H9 (cell line): ENCODE results near the gene VDR. TPM values are rescaled to one million over a fixed set of nuclear protein-coding genes. Genes with fewer than 3 reads are reported as not detected.

Source experiments
- DNase-seq: peaks from one replicate; pipeline ENCODE4 v3.0.0-alpha.2; 2017
- H2AFZ ChIP-seq: one replicate; pipeline ENCODE4 v1.6.1; 2013; ENCODE audit warnings: mild to moderate bottlenecking, low read length, control low read depth, moderate library complexity
- H2AK5ac ChIP-seq: 2 replicates; pipeline ENCODE4 v1.6.1; 2013; ENCODE audit warnings: low read length, control low read depth, mixed read lengths; ENCODE audit not compliant: insufficient read length
- H2BK120ac ChIP-seq: one replicate; pipeline ENCODE4 v1.6.1; 2013; ENCODE audit warnings: low read depth, mild to moderate bottlenecking, low read length, control low read depth, inconsistent platforms; ENCODE audit not compliant: poor library complexity, severe bottlenecking
- H2BK12ac ChIP-seq: 2 replicates; pipeline ENCODE4 v1.6.1; 2013; ENCODE audit warnings: low read length, control low read depth, mixed read lengths, low read depth; ENCODE audit not compliant: insufficient read length
- H2BK15ac ChIP-seq: 2 replicates; pipeline ENCODE4 v1.6.1; 2013; ENCODE audit warnings: low read depth, low read length, control low read depth
- H2BK20ac ChIP-seq: one replicate; pipeline ENCODE4 v1.6.1; 2013; ENCODE audit warnings: low read depth, mild to moderate bottlenecking, low read length, control low read depth, inconsistent platforms; ENCODE audit not compliant: poor library complexity, severe bottlenecking
- H2BK5ac ChIP-seq: 2 replicates; pipeline ENCODE4 v1.6.1; 2013; ENCODE audit warnings: low read length, control low read depth, mixed read lengths; ENCODE audit not compliant: insufficient read length
- H3K14ac ChIP-seq: 2 replicates; pipeline ENCODE4 v1.6.1; 2013; ENCODE audit warnings: low read length, control low read depth; ENCODE audit not compliant: insufficient read depth
- H3K18ac ChIP-seq: 2 replicates; pipeline ENCODE4 v1.6.1; 2013; ENCODE audit warnings: low read depth, mild to moderate bottlenecking, mixed read lengths, low read length, control low read depth; ENCODE audit not compliant: insufficient read length
- H3K23ac ChIP-seq: 2 replicates; pipeline ENCODE4 v1.6.1; 2013; ENCODE audit warnings: low read length, control low read depth, mixed read lengths, low read depth; ENCODE audit not compliant: insufficient read length
- H3K23me2 ChIP-seq: 2 replicates; pipeline ENCODE4 v1.6.1; 2013; ENCODE audit warnings: low read depth, mild to moderate bottlenecking, mixed read lengths, low read length, control low read depth; ENCODE audit not compliant: insufficient read length, poor library complexity, severe bottlenecking
- H3K27ac ChIP-seq: 2 replicates; pipeline ENCODE4 v1.5.1; 2013; ENCODE audit warnings: low read length, control low read depth, mixed read lengths, low read depth; ENCODE audit not compliant: insufficient read length
- H3K27me3 ChIP-seq: 2 replicates; pipeline ENCODE4 v1.6.1; 2013; ENCODE audit warnings: low read length, control low read depth, inconsistent platforms; ENCODE audit not compliant: insufficient read depth
- H3K4ac ChIP-seq: 2 replicates; pipeline ENCODE4 v1.6.1; 2013; ENCODE audit warnings: low read depth, mild to moderate bottlenecking, control low read depth, inconsistent platforms, low read length, moderate library complexity
- H3K4me1 ChIP-seq: 2 replicates; pipeline ENCODE4 v1.6.1; 2013; ENCODE audit warnings: low read length, control low read depth, inconsistent platforms; ENCODE audit not compliant: insufficient read depth
- H3K4me2 ChIP-seq: 2 replicates; pipeline ENCODE4 v1.6.1; 2013; ENCODE audit warnings: low read length, control low read depth, mixed read lengths; ENCODE audit not compliant: insufficient read length, insufficient read depth
- H3K56ac ChIP-seq: 2 replicates; pipeline ENCODE4 v1.6.1; 2013; ENCODE audit warnings: low read depth, mild to moderate bottlenecking, mixed read lengths, low read length, control low read depth; ENCODE audit not compliant: insufficient read length
- H3K79me1 ChIP-seq: 2 replicates; pipeline ENCODE4 v1.6.1; 2013; ENCODE audit warnings: low read depth, mild to moderate bottlenecking, moderate library complexity, low read length, control low read depth, inconsistent platforms; ENCODE audit not compliant: insufficient read depth, poor library complexity, severe bottlenecking
- H3K79me2 ChIP-seq: 2 replicates; pipeline ENCODE4 v1.6.1; 2013; ENCODE audit warnings: low read length, control low read depth, inconsistent platforms; ENCODE audit not compliant: insufficient read depth
- H3K9ac ChIP-seq: 2 replicates; pipeline ENCODE4 v1.6.1; 2013; ENCODE audit warnings: low read length, control low read depth, mixed read lengths; ENCODE audit not compliant: insufficient read length; ENCODE audit errors: extremely low read depth
- H3K9me3 ChIP-seq: one replicate; pipeline ENCODE4 v1.6.1; 2013; ENCODE audit warnings: low read depth, low read length, inconsistent platforms; ENCODE audit not compliant: control insufficient read depth
- H3T11ph ChIP-seq: one replicate; pipeline ENCODE4 v1.6.1; 2013; ENCODE audit warnings: mild to moderate bottlenecking, low read length, control low read depth, inconsistent platforms
- H4K20me1 ChIP-seq: one replicate; pipeline ENCODE4 v1.6.1; 2013; ENCODE audit not compliant: control insufficient read depth, insufficient read length, insufficient read depth
- H4K5ac ChIP-seq: 2 replicates; pipeline ENCODE4 v1.6.1; 2013; ENCODE audit warnings: low read depth, mild to moderate bottlenecking, mixed read lengths, low read length, control low read depth; ENCODE audit not compliant: insufficient read length
- H4K8ac ChIP-seq: replicated peaks from 2 replicates; pipeline ENCODE4 v1.6.1; 2013; ENCODE audit warnings: low read length, control low read depth, mixed read lengths, low read depth; ENCODE audit not compliant: insufficient read length
- H4K91ac ChIP-seq: 2 replicates; pipeline ENCODE4 v1.6.1; 2013; ENCODE audit warnings: low read depth, mild to moderate bottlenecking, moderate library complexity, mixed read lengths, low read length, control low read depth; ENCODE audit not compliant: insufficient read length
- H3K27ac Mint-ChIP-seq, 3 experiments: 2 replicates in 2 of 3; 3 replicates in 1 of 3; pipeline ENCODE4 v1.8.0; 2020 to 2021; ENCODE audit warnings: mixed read lengths in 3 of 3, mild to moderate bottlenecking in 1 of 3, moderate library complexity in 1 of 3
- H3K27me3 Mint-ChIP-seq: 2 replicates; pipeline ENCODE4 v1.8.0; 2021; ENCODE audit warnings: low read depth, mild to moderate bottlenecking, moderate library complexity, mixed read lengths
- H3K36me3 Mint-ChIP-seq, 3 experiments: 2 replicates in 2 of 3; 3 replicates in 1 of 3; pipeline ENCODE4 v1.8.0; 2020 to 2021; ENCODE audit warnings: low read depth in 3 of 3, mixed read lengths in 3 of 3; ENCODE audit not compliant: insufficient read depth in 1 of 3
- H3K4me1 Mint-ChIP-seq, 2 experiments: 2 replicates each; pipeline ENCODE4 v1.8.0; 2020; ENCODE audit warnings: mixed read lengths in 2 of 2
- H3K4me3 Mint-ChIP-seq, 2 experiments: 2 replicates in 1 of 2; 3 replicates in 1 of 2; pipeline ENCODE4 v1.8.0; 2020 to 2021; ENCODE audit warnings: mild to moderate bottlenecking in 2 of 2, mixed read lengths in 2 of 2, moderate library complexity in 1 of 2
- H3K9me3 Mint-ChIP-seq, 2 experiments: 2 replicates in 1 of 2; 3 replicates in 1 of 2; pipeline ENCODE4 v1.8.0; 2020; ENCODE audit warnings: mild to moderate bottlenecking in 2 of 2, mixed read lengths in 2 of 2, moderate library complexity in 1 of 2
- WGBS: extraction: QIAGEN DNeasy Blood & Tissue Kit; methylation state at CpG from one replicate; pipeline ENCODE4 v1.1.7; 2013; ENCODE audit warnings: missing lambda C conversion rate, low lambda C conversion rate, mixed read lengths; ENCODE audit not compliant: insufficient read length; ENCODE audit errors: extremely low coverage; 5-methylcytosine and 5-hydroxymethylcytosine counted together
- total RNA-seq: library from RNA; stranded (reverse); gene quantifications from 2 replicates; pipeline ENCODE4 v1.2.1, GENCODE V29; 2021
- TF ChIP-seq, protein P1 (sequence below): fragments of 200-600 bp; sonication (generic); conservative IDR thresholded peaks from 3 replicates; pipeline ENCODE4 v1.8.0; 2021; ENCODE audit warnings: antibody characterized with exemption, mild to moderate bottlenecking

The VDR gene
- total RNA-seq, 1 experiment from 2014 or later: 0.61 TPM

DNA sequence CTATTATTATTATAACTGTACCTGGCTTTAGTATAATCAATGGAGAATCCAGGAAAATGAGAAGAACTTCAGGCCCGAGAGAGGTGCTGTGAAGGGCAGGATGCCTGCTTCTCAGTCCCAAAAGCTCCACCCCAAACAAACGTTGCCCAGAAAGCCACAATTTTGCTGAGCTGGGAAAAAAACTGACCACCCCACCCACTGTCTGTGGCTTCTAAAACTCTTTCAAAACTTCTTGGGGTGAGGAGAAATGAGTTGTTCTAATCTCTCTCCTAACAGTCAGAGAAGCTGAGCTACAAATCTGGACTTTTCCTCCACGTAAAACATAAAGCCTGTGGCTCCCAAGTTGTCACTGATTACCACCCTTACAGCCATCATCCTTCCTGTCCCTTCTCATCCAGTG lies 13.4 kb downstream of the VDR start:
- TF ChIP-seq, protein P1, sequence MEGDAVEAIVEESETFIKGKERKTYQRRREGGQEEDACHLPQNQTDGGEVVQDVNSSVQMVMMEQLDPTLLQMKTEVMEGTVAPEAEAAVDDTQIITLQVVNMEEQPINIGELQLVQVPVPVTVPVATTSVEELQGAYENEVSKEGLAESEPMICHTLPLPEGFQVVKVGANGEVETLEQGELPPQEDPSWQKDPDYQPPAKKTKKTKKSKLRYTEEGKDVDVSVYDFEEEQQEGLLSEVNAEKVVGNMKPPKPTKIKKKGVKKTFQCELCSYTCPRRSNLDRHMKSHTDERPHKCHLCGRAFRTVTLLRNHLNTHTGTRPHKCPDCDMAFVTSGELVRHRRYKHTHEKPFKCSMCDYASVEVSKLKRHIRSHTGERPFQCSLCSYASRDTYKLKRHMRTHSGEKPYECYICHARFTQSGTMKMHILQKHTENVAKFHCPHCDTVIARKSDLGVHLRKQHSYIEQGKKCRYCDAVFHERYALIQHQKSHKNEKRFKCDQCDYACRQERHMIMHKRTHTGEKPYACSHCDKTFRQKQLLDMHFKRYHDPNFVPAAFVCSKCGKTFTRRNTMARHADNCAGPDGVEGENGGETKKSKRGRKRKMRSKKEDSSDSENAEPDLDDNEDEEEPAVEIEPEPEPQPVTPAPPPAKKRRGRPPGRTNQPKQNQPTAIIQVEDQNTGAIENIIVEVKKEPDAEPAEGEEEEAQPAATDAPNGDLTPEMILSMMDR: no peak
- no peaks in the 10 kb centered on the region for H3K79me2 ChIP-seq
- H3K27ac ChIP-seq: no peak overlapping the region
- H3K9ac ChIP-seq: no peak overlapping the region
- Mint-ChIP-seq H3K27me3 (peaks cover 42% of the 10 kb centered on the region), H3K27ac (no peak overlapping the region), H3K4me1 (peaks cover 6 to 7% of the 10 kb centered on the region in 2 experiments; a peak in 3 of 4 replicates), H3K4me3 (no peak overlapping the region), H3K9me3 (no peaks in the 10 kb centered on the region), H3K36me3 (no peaks in the 10 kb centered on the region)
- no peak overlapping the region for H4K8ac ChIP-seq
- no peak overlapping the region for H2BK5ac ChIP-seq
- H3K4me2 ChIP-seq: no peak overlapping the region
- no peak overlapping the region for H3K23ac ChIP-seq
- H4K91ac ChIP-seq: no peak overlapping the region
- no peaks in the 10 kb centered on the region for H4K20me1 ChIP-seq
- no peaks in the 10 kb centered on the region for H3K9me3 ChIP-seq
- H3K23me2 ChIP-seq: no peaks in the 10 kb centered on the region
- no peak overlapping the region for H3K18ac ChIP-seq
- H2AFZ ChIP-seq: no peak overlapping the region
- H2BK12ac ChIP-seq: no peak overlapping the region
- no CpG with 5 or more reads among the region's 3 CpGs for WGBS
- no peak for DNase-seq
- no peak overlapping the region for H2BK15ac ChIP-seq
- H3K79me1 ChIP-seq: no peaks in the 10 kb centered on the region
- H4K5ac ChIP-seq: no peak overlapping the region
- no peak overlapping the region for H2AK5ac ChIP-seq
- H3K4me1 ChIP-seq: peaks cover 4% of the 10 kb centered on the region
- no peak overlapping the region for H2BK20ac ChIP-seq
- no peak overlapping the region for H3K56ac ChIP-seq
- no peaks in the 10 kb centered on the region for H3K27me3 ChIP-seq
- H3K14ac ChIP-seq: no peak overlapping the region
- no peak overlapping the region for H2BK120ac ChIP-seq
- H3K4ac ChIP-seq: no peak overlapping the region
- no peak overlapping the region for H3T11ph ChIP-seq
